Upper lobe of right lung (tissue), 1 donor: ENCODE results near the gene HOXB8. TPM values are rescaled to one million over a fixed set of nuclear protein-coding genes. Genes with fewer than 3 reads are reported as not detected.

ENCODE experiments used
- ATAC-seq: fragments of 200-7000 bp; cut with Tn5 transposase; one replicate; pipeline ENCODE4 v1.9.1; 2020; ENCODE audit warnings: mild to moderate bottlenecking, moderate library complexity
- DNase-seq: peaks from one replicate; pipeline ENCODE4 v3.0.0-alpha.2; 2020
- H3K27ac ChIP-seq: fragments of 200-600 bp; one replicate; pipeline ENCODE4 v1.8.0; 2022
- H3K27me3 ChIP-seq: fragments of 200-600 bp; one replicate; pipeline ENCODE4 v1.8.0; 2022; ENCODE audit warnings: mild to moderate bottlenecking
- H3K36me3 ChIP-seq: fragments of 200-600 bp; one replicate; pipeline ENCODE4 v1.8.0; 2022
- H3K4me1 ChIP-seq: fragments of 200-600 bp; one replicate; pipeline ENCODE4 v1.8.0; 2022
- H3K4me3 ChIP-seq: fragments of 200-600 bp; one replicate; pipeline ENCODE4 v1.8.0; 2022; ENCODE audit warnings: mild to moderate bottlenecking
- H3K9me3 ChIP-seq: fragments of 200-600 bp; one replicate; pipeline ENCODE4 v1.8.0; 2022
- CTCF ChIP-seq: fragments of 200-600 bp; IDR thresholded peaks from one replicate; pipeline ENCODE4 v1.8.0; 2022; ENCODE audit warnings: antibody characterized with exemption
- intact Hi-C: fragments of 100-400 bp; cut with DNase I; formaldehyde crosslinking; loops from one replicate; pipeline ENCODE4 v1.11.0; 2022
- long read RNA-seq: library from polyadenylated mRNA; unstranded; transcript quantifications from one replicate; pipeline ENCODE4 v2.0.0, GENCODE V29; 2021
- total RNA-seq: library from RNA; stranded (reverse); fragmentation: NEBNext Ultra II Directional; extraction: Animal tissue kit (Norgen Biotek cat#: 25700); gene quantifications from one replicate; pipeline ENCODE4 v1.2.1, GENCODE V29; 2021
- donor health status: DM: no; HTN: yes; CAD: no; lungs with severe emphysema.

The HOXB8 gene
- 1.0 TPM for total RNA-seq
- long read RNA-seq, result 0 reads

- Histone ChIP-seq H3K27ac (no peak within 1 kb of the TSS), H3K9me3 (no peaks in the 10 kb centered on the region), H3K27me3 (peaks cover 96% of the 10 kb centered on the region), H3K4me1 (peaks cover 27% of the 10 kb centered on the region), H3K36me3 (no peaks in the 10 kb centered on the region), H3K4me3 (no peak within 1 kb of the TSS)
- intact Hi-C loops, result loop anchor here (10.0 kb wide), 1 partner anchor 271 kb away; no protein-coding TSS in a partner anchor
- DNase-seq (no peak), ATAC-seq (no peak)
- TF ChIP-seq CTCF, result no peak
These were observed at the start of gene HOXB8 for GRCh38 chr17:48615047-48615962. Gene HOXB8 (minus strand): TSS chr17:48615292. CDS start chr17:48614704, 588 bp downstream.

GRCh38 chr17:48663134-48663924 lies 48.2 kb upstream of the HOXB8 start:
- Histone ChIP-seq H3K27me3 (peaks cover 36% of the 10 kb centered on the region), H3K36me3 (no peaks in the 10 kb centered on the region), H3K4me1 (no peaks in the 10 kb centered on the region), H3K27ac (no peak overlapping the region), H3K4me3 (no peak overlapping the region), H3K9me3 (no peaks in the 10 kb centered on the region)
- no peak for TF ChIP-seq CTCF
- DNase-seq, result no peak
- ATAC-seq, result no peak
- intact Hi-C loops, result no loop called here

- H3K36me3 ChIP-seq, result no peaks in the 10 kb centered on the region
- no peaks in the 10 kb centered on the region for H3K4me1 ChIP-seq
- no peak overlapping the region for H3K27ac ChIP-seq
- no peak for DNase-seq
- no peaks in the 10 kb centered on the region for H3K9me3 ChIP-seq
- H3K4me3 ChIP-seq, result no peak overlapping the region
- H3K27me3 ChIP-seq, result peaks cover 27% of the 10 kb centered on the region
- ATAC-seq, result no peak
- no peak for TF ChIP-seq CTCF
- intact Hi-C loops, result no loop called here
These were observed 40.8 kb upstream of the HOXB8 start for GRCh38 chr17:48655913-48656312.

- DNase-seq (no peak), ATAC-seq (no peak)
- H3K27ac ChIP-seq, result no peak overlapping the region
- peaks cover 84% of the 10 kb centered on the region for H3K27me3 ChIP-seq
- intact Hi-C loops, result no loop called here
- H3K4me1 ChIP-seq, result peaks cover 9% of the 10 kb centered on the region
- no peak for TF ChIP-seq CTCF
- H3K4me3 ChIP-seq, result no peak overlapping the region
- H3K36me3 ChIP-seq, result no peaks in the 10 kb centered on the region
- no peaks in the 10 kb centered on the region for H3K9me3 ChIP-seq
These were observed 34.6 kb upstream of the HOXB8 start for GRCh38 chr17:48649741-48650140.

GRCh38 chr17:48647963-48648245 lies 32.8 kb upstream of the HOXB8 start:
- DNase-seq, result no peak
- no peak for TF ChIP-seq CTCF
- Histone ChIP-seq H3K27me3 (peaks cover 97% of the 10 kb centered on the region), H3K4me1 (peaks cover 9% of the 10 kb centered on the region), H3K36me3 (no peaks in the 10 kb centered on the region), H3K27ac (no peak overlapping the region), H3K9me3 (no peaks in the 10 kb centered on the region), H3K4me3 (no peak overlapping the region)
- no peak for ATAC-seq
- intact Hi-C loops, result no loop called here
